Endothelial cell of umbilical vein (primary cell): ENCODE data around the gene FAM120B. TPM values are rescaled to one million over a fixed set of nuclear protein-coding genes. Genes with fewer than 3 reads are reported as not detected.
"Not testable (repeated sequence)": the region's sequence is repeated elsewhere in the genome, so short reads cannot be mapped to it uniquely, and the experiment has no call there.

Experiments
- BruUV-seq: library from RNA; stranded (reverse); fragments of 400-500 nt; replicated peaks from 2 replicates; lab custom pipeline; 2021; lab: Mats Ljungman, UMichigan
- CTCF ChIA-PET: fragments of 300-600, 350-600 bp; sonication (Branson Sonifier 250); formaldehyde crosslinking; loops from one replicate; lab custom pipeline; 2021; ENCODE audit warnings: antibody characterized with exemption, inconsistent platforms; lab: Charles Lee
- POLR2A ChIA-PET: fragments of 300-600, 350-600 bp; sonication (Branson Sonifier 250); formaldehyde crosslinking; loops from one replicate; lab custom pipeline; 2021; ENCODE audit warnings: antibody characterized with exemption, inconsistent platforms; lab: Charles Lee
- DNase-seq: peaks from one replicate; pipeline ENCODE4 v3.0.0-alpha.2; 2011; ENCODE audit warnings: low read depth, low spot score
- FAIRE-seq: peaks from 2 replicates; lab custom pipeline; 2011; peaks lifted over from hg19 to GRCh38; lab: Jason Lieb, UNC
- H2AFZ ChIP-seq: 2 replicates; pipeline ENCODE4 v1.6.0; 2012; ENCODE audit warnings: low read depth, low read length, control low read depth, inconsistent platforms
- H3K27ac ChIP-seq: 2 replicates; pipeline ENCODE4 v1.5.1; 2011; ENCODE audit warnings: low read depth, mild to moderate bottlenecking, control low read depth, low read length, moderate library complexity; ENCODE audit not compliant: insufficient read depth
- H3K27me3 ChIP-seq, 2 experiments: 2 replicates each; pipeline versions ENCODE4 v1.6.0 to v1.6.1; 2011; ENCODE audit warnings: low read length in 2 of 2, mixed read lengths in 1 of 2; ENCODE audit not compliant: control insufficient read depth in 2 of 2, insufficient read depth in 2 of 2
- H3K36me3 ChIP-seq, 2 experiments: 2 replicates in 1 of 2; 3 replicates in 1 of 2; pipeline ENCODE4 v1.5.1; 2011; ENCODE audit warnings: low read length in 2 of 2, mild to moderate bottlenecking in 1 of 2, moderate library complexity in 1 of 2; ENCODE audit not compliant: control insufficient read depth in 2 of 2, insufficient read depth in 2 of 2; ENCODE audit errors: extremely low read depth in 1 of 2
- H3K4me1 ChIP-seq: 3 replicates; pipeline ENCODE4 v1.5.1; 2011; ENCODE audit warnings: mild to moderate bottlenecking, low read length; ENCODE audit not compliant: control insufficient read depth, insufficient read depth; ENCODE audit errors: extremely low read depth
- H3K4me2 ChIP-seq: 2 replicates; pipeline ENCODE4 v1.6.1; 2011; ENCODE audit warnings: low read length, control low read depth, mixed read lengths; ENCODE audit not compliant: insufficient read depth
- H3K4me3 ChIP-seq, 3 experiments: fragments of 200-600 bp in 1 of 3; sonication (generic), shearing (Covaris generic) in 1 of 3; replicated peaks in 1 of 3; 2 replicates each; pipeline ENCODE4 v1.5.1; 2011 to 2016; ENCODE audit warnings: control low read depth in 3 of 3, low read length in 3 of 3, mild to moderate bottlenecking in 2 of 3, inconsistent platforms in 1 of 3, low read depth in 1 of 3, moderate library complexity in 1 of 3; ENCODE audit not compliant: insufficient read depth in 1 of 3
- H3K79me2 ChIP-seq: 2 replicates; pipeline ENCODE4 v1.6.0; 2012; ENCODE audit warnings: low read length, inconsistent platforms; ENCODE audit not compliant: control insufficient read depth, insufficient read depth
- H3K9ac ChIP-seq: replicated peaks from 2 replicates; pipeline ENCODE3; 2011; ENCODE audit warnings: low read length, control low read depth; ENCODE audit not compliant: insufficient read depth; ENCODE audit errors: extremely low read depth
- H3K9me1 ChIP-seq: replicated peaks from 3 replicates; pipeline ENCODE4 v1.6.0; 2011; ENCODE audit warnings: mild to moderate bottlenecking, low read length; ENCODE audit not compliant: control insufficient read depth, insufficient read depth; ENCODE audit errors: extremely low read depth
- H3K9me3 ChIP-seq: replicated peaks from 2 replicates; pipeline ENCODE4 v1.5.1; 2012; ENCODE audit warnings: low read length, inconsistent platforms; ENCODE audit not compliant: control insufficient read depth, insufficient read depth
- H4K20me1 ChIP-seq: replicated peaks from 2 replicates; pipeline ENCODE3; 2011; ENCODE audit warnings: mild to moderate bottlenecking, low read length; ENCODE audit not compliant: control insufficient read depth, insufficient read depth; ENCODE audit errors: extremely low read depth
- EZH2 ChIP-seq: IDR thresholded peaks from 2 replicates; pipeline ENCODE4 v1.6.1; 2012; ENCODE audit warnings: borderline replicate concordance, low read depth, mild to moderate bottlenecking, moderate library complexity, low read length, inconsistent platforms; ENCODE audit not compliant: severe bottlenecking
- FOS ChIP-seq: IDR thresholded peaks from 2 replicates; pipeline ENCODE4 v1.6.1; 2011; ENCODE audit warnings: mild to moderate bottlenecking, low read length, moderate library complexity, borderline replicate concordance; ENCODE audit not compliant: insufficient read depth
- GATA2 ChIP-seq: IDR thresholded peaks from 2 replicates; pipeline ENCODE4 v1.7.0; 2011; ENCODE audit warnings: low read depth, mild to moderate bottlenecking, moderate library complexity, mixed read lengths, low read length; ENCODE audit not compliant: insufficient read length, insufficient read depth
- JUN ChIP-seq: IDR thresholded peaks from 2 replicates; pipeline ENCODE4 v1.6.1; 2011; ENCODE audit warnings: borderline replicate concordance, low read depth; ENCODE audit not compliant: insufficient read length, insufficient read depth
- MYC ChIP-seq: IDR thresholded peaks from one replicate; pipeline ENCODE4 v1.6.1; 2011; ENCODE audit warnings: mild to moderate bottlenecking, low read depth, low read length
- POLR2A ChIP-seq: IDR thresholded peaks from 2 replicates; pipeline ENCODE4 v1.6.1; 2012; ENCODE audit warnings: low read depth, mild to moderate bottlenecking, control low read depth, low read length
- POLR2AphosphoS5 ChIP-seq: IDR thresholded peaks from 2 replicates; pipeline ENCODE4 v1.6.1; 2012; ENCODE audit warnings: low read depth, mild to moderate bottlenecking, control low read depth, low read length, moderate library complexity; ENCODE audit not compliant: insufficient read depth
- dilution Hi-C: fragments of 300-500 bp; cut with MboI; formaldehyde crosslinking; loops from one replicate; pipeline ENCODE4 v1.15.0; 2019; ENCODE audit warnings: low sequenced_read_pairs; ENCODE audit not compliant: extremely low pct_ligation_motif_present
- intact Hi-C: fragments of 100-400 bp; cut with micrococcal nuclease; formaldehyde crosslinking; loops from one replicate; pipeline ENCODE4 v1.10.0; 2022
- polyA plus RNA-seq, 4 experiments: library from polyadenylated mRNA; depleted of rRNA in 3 of 4; stranded (reverse) in 3 of 4; unstranded in 1 of 4; fragments of >200 nt; gene quantifications; 2 replicates each; pipeline versions ENCODE4 v1.2.1 to v1.2.3, GENCODE V29; 2011 to 2012; ENCODE audit warnings: missing spikeins in 1 of 4
- total RNA-seq: library from RNA; stranded (reverse); gene quantifications from 2 replicates; pipeline ENCODE4 v1.2.3, GENCODE V29; 2021
- TF ChIP-seq, protein P1 (sequence below), 2 donors: IDR thresholded peaks; 1 replicate in 1 of 2; 2 replicates in 1 of 2; pipeline ENCODE4 v1.5.1; 2011; ENCODE audit warnings: low read length in 2 of 2, mild to moderate bottlenecking in 2 of 2, moderate library complexity in 2 of 2, control low read depth in 1 of 2, inconsistent platforms in 1 of 2, low read depth in 1 of 2; ENCODE audit not compliant: insufficient read depth in 1 of 2; ENCODE audit errors: extremely low read depth in 1 of 2
- TF ChIP-seq, protein P2 (sequence below): IDR thresholded peaks from 2 replicates; pipeline ENCODE4 v1.6.1; 2011; ENCODE audit not compliant: insufficient read depth, insufficient read length

The FAM120B gene
- total and polyA plus RNA-seq, 2 donors (not counting 3 experiments of a cell fraction or from before 2014, with no cell fraction given), result 10.8 to 28.2 TPM

DNA sequence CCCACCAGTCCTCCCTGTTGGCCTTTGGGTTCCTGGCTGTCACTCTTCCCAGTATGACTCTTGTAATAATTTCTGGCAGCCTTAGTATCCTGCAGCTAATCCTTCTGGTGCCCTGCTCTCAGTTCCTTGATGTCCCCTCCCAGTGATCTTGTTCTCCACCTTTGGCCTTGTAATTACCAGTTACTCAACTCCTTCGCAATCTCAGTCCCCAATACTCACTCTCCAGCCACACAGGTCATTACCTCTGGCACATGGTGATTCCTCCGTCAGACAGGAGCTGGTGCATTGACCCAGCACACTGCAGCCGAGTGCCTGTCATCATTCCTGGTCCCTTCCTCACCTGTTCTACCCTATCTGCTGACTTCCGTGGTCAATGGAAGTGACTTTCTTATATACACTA, 101.4 kb downstream of the FAM120B start:
- ChIA-PET POLR2A (no interaction called here), CTCF (no interaction called here)
- no peak overlapping the region for H3K4me3 ChIP-seq
- H4K20me1 ChIP-seq, result no peaks in the 10 kb centered on the region
- peaks cover 24% of the 10 kb centered on the region for H3K4me1 ChIP-seq
- no peak overlapping the region for H3K9ac ChIP-seq
- H3K79me2 ChIP-seq, result no peaks in the 10 kb centered on the region
- no peaks in the 10 kb centered on the region for H3K9me1 ChIP-seq
- dilution Hi-C loops, result no loop called here
- H3K27me3 ChIP-seq, result peaks cover 0 to 2% of the 10 kb centered on the region in 2 experiments
- BruUV-seq, result no TSS peak
- H3K36me3 ChIP-seq, result peaks cover 2 to 3% of the 10 kb centered on the region in 2 experiments
- no peaks in the 10 kb centered on the region for H3K9me3 ChIP-seq
- H2AFZ ChIP-seq, result no peak overlapping the region
- no peak overlapping the region for H3K4me2 ChIP-seq
- no peak for TF ChIP-seq JUN
- TF ChIP-seq EZH2, result no peak
- TF ChIP-seq POLR2A, result no peak
- no peak for TF ChIP-seq GATA2
- TF ChIP-seq, protein P1, sequence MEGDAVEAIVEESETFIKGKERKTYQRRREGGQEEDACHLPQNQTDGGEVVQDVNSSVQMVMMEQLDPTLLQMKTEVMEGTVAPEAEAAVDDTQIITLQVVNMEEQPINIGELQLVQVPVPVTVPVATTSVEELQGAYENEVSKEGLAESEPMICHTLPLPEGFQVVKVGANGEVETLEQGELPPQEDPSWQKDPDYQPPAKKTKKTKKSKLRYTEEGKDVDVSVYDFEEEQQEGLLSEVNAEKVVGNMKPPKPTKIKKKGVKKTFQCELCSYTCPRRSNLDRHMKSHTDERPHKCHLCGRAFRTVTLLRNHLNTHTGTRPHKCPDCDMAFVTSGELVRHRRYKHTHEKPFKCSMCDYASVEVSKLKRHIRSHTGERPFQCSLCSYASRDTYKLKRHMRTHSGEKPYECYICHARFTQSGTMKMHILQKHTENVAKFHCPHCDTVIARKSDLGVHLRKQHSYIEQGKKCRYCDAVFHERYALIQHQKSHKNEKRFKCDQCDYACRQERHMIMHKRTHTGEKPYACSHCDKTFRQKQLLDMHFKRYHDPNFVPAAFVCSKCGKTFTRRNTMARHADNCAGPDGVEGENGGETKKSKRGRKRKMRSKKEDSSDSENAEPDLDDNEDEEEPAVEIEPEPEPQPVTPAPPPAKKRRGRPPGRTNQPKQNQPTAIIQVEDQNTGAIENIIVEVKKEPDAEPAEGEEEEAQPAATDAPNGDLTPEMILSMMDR (IDR thresholded peaks at IDR 0.05; ENCODE audit: extremely low read depth in 1 of 2, insufficient read depth in 1 of 2, low read depth in 1 of 2, low read length in 2 of 2), result no peak
- TF ChIP-seq, protein P2, sequence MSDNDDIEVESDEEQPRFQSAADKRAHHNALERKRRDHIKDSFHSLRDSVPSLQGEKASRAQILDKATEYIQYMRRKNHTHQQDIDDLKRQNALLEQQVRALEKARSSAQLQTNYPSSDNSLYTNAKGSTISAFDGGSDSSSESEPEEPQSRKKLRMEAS, result no peak
- TF ChIP-seq MYC, result no peak
- TF ChIP-seq FOS, result no peak
- TF ChIP-seq POLR2AphosphoS5, result no peak
- FAIRE-seq, result no peak
- intact Hi-C loops, result loop anchor here (5.0 kb wide), 1 partner anchor 231 kb away; no protein-coding TSS in a partner anchor
- H3K27ac ChIP-seq, result no peak overlapping the region
- DNase-seq, result no peak

DNA sequence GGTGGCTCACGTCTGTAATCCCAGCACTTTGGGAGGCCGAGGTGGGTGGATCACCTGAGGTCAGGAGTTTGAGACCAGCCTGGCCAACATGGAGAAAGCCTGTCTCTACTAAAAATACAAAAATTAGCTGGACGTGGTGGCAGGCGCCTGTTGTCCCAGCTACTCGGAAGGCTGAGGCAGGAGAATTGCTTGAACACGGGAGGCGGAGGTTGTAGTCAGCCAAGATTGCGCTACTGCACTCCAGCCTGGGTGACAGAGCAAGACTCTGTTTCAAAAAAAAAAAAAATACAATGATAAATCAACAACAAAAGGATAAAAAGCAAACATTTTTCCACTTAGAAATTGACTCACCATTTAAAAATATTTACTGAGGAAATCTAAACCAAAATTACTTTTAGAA, 103.2 kb downstream of the FAM120B start:
- H3K4me2 ChIP-seq, H3K9me1 ChIP-seq, H3K27me3 ChIP-seq, H3K79me2 ChIP-seq, FAIRE-seq, H3K36me3 ChIP-seq, H4K20me1 ChIP-seq, POLR2A ChIA-PET, H2AFZ ChIP-seq, CTCF ChIA-PET, DNase-seq, H3K9me3 ChIP-seq, dilution Hi-C loops, H3K27ac ChIP-seq, BruUV-seq, H3K4me3 ChIP-seq, H3K9ac ChIP-seq: not testable (repeated sequence)
- intact Hi-C loops, result loop anchor here (5.0 kb wide), 1 partner anchor 232 kb away; no protein-coding TSS in a partner anchor
- H3K4me1 ChIP-seq, result peaks cover 17% of the 10 kb centered on the region
